OCI-LY3 (cell line): ENCODE results near the gene BUD31.
"Not testable (repeated sequence)": the region's sequence is repeated elsewhere in the genome, so short reads cannot be mapped to it uniquely, and the experiment has no call there.

ENCODE experiments used
- H2AFZ ChIP-seq: fragments of 200-600, 300-600 bp; shearing (Covaris generic); 2 replicates; pipeline ENCODE4 v1.6.0; 2014; ENCODE audit warnings: antibody characterized with exemption, low read depth, low read length
- H3K27ac ChIP-seq: fragments of 200-600, 300-600 bp; sonication (generic); 2 replicates; pipeline ENCODE4 v1.5.1; 2014; ENCODE audit warnings: mild to moderate bottlenecking, low read length, moderate library complexity, mixed read lengths
- H3K27me3 ChIP-seq: fragments of 200-600, 300-600 bp; sonication (generic); 2 replicates; pipeline ENCODE4 v1.6.1; 2014; ENCODE audit warnings: low read depth, low read length, mixed read lengths
- H3K36me3 ChIP-seq: fragments of 200-600, 300-600 bp; sonication (generic); replicated peaks from 2 replicates; pipeline ENCODE3; 2014; ENCODE audit warnings: low read depth, low read length, mixed read lengths
- H3K4me1 ChIP-seq: fragments of 300-600, 200-600 bp; sonication (generic); 2 replicates; pipeline ENCODE4 v1.6.1; 2014; ENCODE audit warnings: low read length, mixed read lengths
- H3K4me2 ChIP-seq: fragments of 200-600, 300-600 bp; sonication (generic); 2 replicates; pipeline ENCODE4 v1.6.1; 2014; ENCODE audit warnings: low read length, mixed read lengths
- H3K4me3 ChIP-seq: fragments of 300-600, 200-600 bp; sonication (generic); 2 replicates; pipeline ENCODE4 v1.5.1; 2014; ENCODE audit warnings: antibody characterized with exemption, mild to moderate bottlenecking, low read length, moderate library complexity
- H3K79me2 ChIP-seq: fragments of 300-600, 200-600 bp; shearing (Covaris generic); 2 replicates; pipeline ENCODE4 v1.6.1; 2014; ENCODE audit warnings: mild to moderate bottlenecking, low read length, mixed read lengths
- H3K9ac ChIP-seq: fragments of 300-600, 200-600 bp; shearing (Covaris generic); 2 replicates; pipeline ENCODE4 v1.6.0; 2014; ENCODE audit warnings: mild to moderate bottlenecking, low read length, moderate library complexity
- H3K9me3 ChIP-seq: fragments of 200-600, 300-600 bp; shearing (Covaris generic); 2 replicates; pipeline ENCODE4 v1.6.1; 2014; ENCODE audit warnings: low read length, mixed read lengths; ENCODE audit not compliant: insufficient read depth
- H4K20me1 ChIP-seq: fragments of 200-600, 300-600 bp; sonication (generic); 2 replicates; pipeline ENCODE4 v1.6.1; 2016; ENCODE audit warnings: low read length, mixed read lengths; ENCODE audit not compliant: insufficient read depth
- EZH2phosphoT487 ChIP-seq: fragments of 200-600 bp; shearing (Covaris generic); IDR thresholded peaks from 2 replicates; pipeline ENCODE4 v1.6.1; 2018; ENCODE audit warnings: antibody characterized with exemption, mixed run types, low read depth
- TF ChIP-seq, protein P1 (sequence below): fragments of 200-600, 300-600 bp; sonication (generic); IDR thresholded peaks from 2 replicates; pipeline ENCODE4 v1.5.1; 2014; ENCODE audit warnings: antibody characterized with exemption, low read length, low read depth

The BUD31 gene

DNA sequence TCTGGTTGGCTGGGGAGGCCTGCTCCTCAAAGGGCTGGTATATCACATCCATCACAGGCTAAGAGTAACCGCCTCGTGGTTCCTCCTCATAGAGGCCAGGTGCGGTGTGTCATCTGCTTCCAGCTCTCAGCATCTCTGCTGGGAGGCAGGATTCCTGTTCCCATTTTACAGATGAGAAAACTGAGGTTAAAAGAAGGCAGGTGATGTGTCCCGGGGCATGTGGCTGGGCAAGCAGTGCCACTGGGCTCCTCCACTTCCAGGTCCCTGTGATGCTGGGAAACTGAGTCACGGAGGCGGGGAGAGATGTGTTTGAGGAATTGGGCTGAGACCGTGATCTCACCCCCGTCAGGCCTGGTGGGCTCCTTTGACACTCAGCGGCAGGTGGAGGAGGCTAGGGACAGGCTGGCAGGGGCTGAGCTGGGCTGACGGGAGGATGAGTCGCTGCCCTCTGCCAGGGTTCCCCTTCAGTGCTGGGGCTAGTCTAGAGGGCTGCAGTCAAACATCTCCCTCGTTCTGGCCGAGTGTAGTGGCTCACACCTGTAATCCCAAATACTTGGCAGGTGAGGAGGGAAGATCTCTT lies 24.9 kb upstream of the BUD31 start:
- Histone ChIP-seq H3K4me2 (peak overlapping the region; percentile 10; the same call in 1 of the 2 replicates), H3K4me3 (no peak overlapping the region), H3K27ac (peak overlapping the region; percentile 49), H2AFZ (no peak overlapping the region), H3K9me3 (no peaks in the 10 kb centered on the region), H4K20me1 (no peaks in the 10 kb centered on the region), H3K79me2 (peaks cover 58% of the 10 kb centered on the region), H3K4me1 (peaks cover 53% of the 10 kb centered on the region), H3K9ac (peak overlapping the region; percentile 9; the same call in 1 of the 2 replicates), H3K36me3 (peaks cover 44% of the 10 kb centered on the region), H3K27me3 (no peaks in the 10 kb centered on the region)
- no peak for TF ChIP-seq EZH2phosphoT487
- TF ChIP-seq, protein P1, sequence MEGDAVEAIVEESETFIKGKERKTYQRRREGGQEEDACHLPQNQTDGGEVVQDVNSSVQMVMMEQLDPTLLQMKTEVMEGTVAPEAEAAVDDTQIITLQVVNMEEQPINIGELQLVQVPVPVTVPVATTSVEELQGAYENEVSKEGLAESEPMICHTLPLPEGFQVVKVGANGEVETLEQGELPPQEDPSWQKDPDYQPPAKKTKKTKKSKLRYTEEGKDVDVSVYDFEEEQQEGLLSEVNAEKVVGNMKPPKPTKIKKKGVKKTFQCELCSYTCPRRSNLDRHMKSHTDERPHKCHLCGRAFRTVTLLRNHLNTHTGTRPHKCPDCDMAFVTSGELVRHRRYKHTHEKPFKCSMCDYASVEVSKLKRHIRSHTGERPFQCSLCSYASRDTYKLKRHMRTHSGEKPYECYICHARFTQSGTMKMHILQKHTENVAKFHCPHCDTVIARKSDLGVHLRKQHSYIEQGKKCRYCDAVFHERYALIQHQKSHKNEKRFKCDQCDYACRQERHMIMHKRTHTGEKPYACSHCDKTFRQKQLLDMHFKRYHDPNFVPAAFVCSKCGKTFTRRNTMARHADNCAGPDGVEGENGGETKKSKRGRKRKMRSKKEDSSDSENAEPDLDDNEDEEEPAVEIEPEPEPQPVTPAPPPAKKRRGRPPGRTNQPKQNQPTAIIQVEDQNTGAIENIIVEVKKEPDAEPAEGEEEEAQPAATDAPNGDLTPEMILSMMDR, result no peak

DNA sequence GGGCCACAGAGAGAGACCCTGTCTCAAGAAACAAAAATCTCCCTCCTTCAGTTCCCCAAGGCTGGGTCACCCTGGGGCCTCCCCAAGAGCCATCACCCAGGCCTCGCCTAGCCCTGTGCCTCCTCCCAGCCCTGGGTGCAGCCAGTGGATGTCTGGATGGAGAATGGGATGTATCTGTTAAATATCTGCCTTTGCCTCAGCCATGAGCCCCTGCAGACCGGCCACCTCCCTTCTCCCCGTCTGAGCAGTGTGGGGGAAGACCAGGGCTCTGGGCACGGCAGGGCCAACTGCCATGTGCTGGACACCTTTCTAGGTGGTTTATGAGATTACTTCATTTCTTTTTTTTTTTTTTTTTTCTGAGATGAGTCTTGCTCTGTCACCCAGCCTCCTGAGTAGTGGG lies 24.2 kb upstream of the BUD31 start:
- Histone ChIP-seq H2AFZ (no peak overlapping the region), H3K4me1 (peaks cover 47% of the 10 kb centered on the region), H3K27ac (peak overlapping the region; percentile 49), H4K20me1 (no peaks in the 10 kb centered on the region), H3K4me2 (peak overlapping the region; percentile 10; the same call in 1 of the 2 replicates), H3K4me3 (no peak overlapping the region), H3K27me3 (no peaks in the 10 kb centered on the region), H3K79me2 (peaks cover 52% of the 10 kb centered on the region), H3K9ac (peak overlapping the region; percentile 9; the same call in 1 of the 2 replicates), H3K9me3 (no peaks in the 10 kb centered on the region), H3K36me3 (peaks cover 47% of the 10 kb centered on the region)
- TF ChIP-seq, protein P1, result no peak
- no peak for TF ChIP-seq EZH2phosphoT487

DNA sequence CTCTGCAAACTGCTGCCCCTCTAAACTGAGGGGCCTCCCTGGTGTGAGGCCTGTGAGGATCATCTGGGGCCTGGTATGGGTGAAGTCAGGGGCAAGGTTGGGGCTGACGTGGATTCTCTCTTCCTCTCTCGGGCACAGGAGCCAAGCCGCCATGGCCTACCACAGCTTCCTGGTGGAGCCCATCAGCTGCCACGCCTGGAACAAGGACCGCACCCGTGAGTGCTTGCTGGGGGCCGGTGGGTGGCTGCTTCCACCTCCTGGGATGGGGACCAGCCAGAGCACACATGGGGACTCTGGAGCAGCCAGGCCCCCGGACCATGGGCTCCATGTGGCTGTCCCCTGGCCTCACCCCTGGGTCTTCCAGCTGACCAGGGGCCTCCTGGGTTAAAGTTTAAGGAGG lies 23.2 kb upstream of the BUD31 start:
- Histone ChIP-seq H3K36me3 (peaks cover 50% of the 10 kb centered on the region), H3K4me2 (no peak overlapping the region), H2AFZ (no peak overlapping the region), H3K4me3 (no peak overlapping the region), H3K27ac (peak overlapping the region; percentile 60), H3K4me1 (peaks cover 39% of the 10 kb centered on the region), H3K27me3 (no peaks in the 10 kb centered on the region), H3K9ac (no peak overlapping the region), H3K79me2 (peaks cover 45% of the 10 kb centered on the region), H4K20me1 (no peaks in the 10 kb centered on the region), H3K9me3 (no peaks in the 10 kb centered on the region)
- TF ChIP-seq, protein P1, result no peak
- TF ChIP-seq EZH2phosphoT487, result no peak

DNA sequence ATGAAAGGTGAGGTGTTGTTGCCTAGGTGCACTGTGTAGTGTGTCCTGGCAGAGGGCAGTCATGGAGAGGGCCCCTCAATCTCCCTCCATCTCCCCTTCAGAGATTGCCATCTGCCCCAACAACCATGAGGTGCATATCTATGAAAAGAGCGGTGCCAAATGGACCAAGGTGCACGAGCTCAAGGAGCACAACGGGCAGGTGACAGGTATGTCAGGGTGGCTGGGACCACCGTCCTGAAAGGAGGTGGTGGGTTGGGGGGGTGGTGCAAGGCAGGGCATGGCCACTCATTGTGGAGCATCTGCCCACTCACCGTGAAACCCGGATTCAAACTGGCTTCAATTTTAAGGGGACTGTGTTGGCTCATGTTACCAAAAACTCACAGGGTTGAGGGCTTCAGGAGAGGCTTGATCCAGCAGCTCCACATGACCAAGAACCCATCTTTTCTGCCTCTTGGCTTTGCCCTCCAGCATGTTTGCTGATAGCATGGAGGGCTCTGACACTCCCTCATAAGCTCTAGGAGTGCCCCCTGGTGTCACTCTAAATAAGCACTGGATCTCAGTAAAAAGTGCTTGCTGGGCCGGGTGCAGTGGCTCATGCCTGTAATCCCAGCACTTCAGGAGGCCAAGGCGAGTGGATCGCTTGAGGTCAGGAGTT lies 22.1 kb upstream of the BUD31 start:
- Histone ChIP-seq H3K79me2 (peaks cover 35% of the 10 kb centered on the region), H4K20me1 (no peaks in the 10 kb centered on the region), H3K9me3 (no peaks in the 10 kb centered on the region), H3K27ac (no peak overlapping the region), H3K27me3 (no peaks in the 10 kb centered on the region), H3K4me3 (no peak overlapping the region), H3K4me2 (no peak overlapping the region), H2AFZ (no peak overlapping the region), H3K9ac (no peak overlapping the region), H3K36me3 (peaks cover 50% of the 10 kb centered on the region), H3K4me1 (peaks cover 28% of the 10 kb centered on the region)
- TF ChIP-seq, protein P1, result peak; percentile 52
- TF ChIP-seq EZH2phosphoT487, result no peak

DNA sequence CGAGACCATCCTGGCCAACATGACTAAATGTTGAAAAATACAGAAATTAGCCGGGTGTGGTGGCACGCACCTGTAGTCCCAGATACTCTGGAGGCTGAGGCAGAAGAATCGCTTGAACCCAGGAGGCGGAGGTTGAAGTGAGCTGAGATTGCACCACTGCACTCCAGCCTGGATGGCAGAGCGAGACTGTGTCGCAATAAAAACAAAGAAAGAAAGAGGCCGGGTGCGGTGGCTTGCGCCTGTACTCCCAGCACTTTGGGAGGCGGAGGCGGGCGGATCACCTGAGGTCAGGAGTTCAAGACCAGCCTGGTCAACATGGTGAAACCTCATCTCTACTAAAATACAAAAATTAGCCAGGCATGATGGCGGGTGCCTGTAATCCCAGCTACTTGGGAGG lies 21.5 kb upstream of the BUD31 start:
- H4K20me1 ChIP-seq, H2AFZ ChIP-seq, H3K9me3 ChIP-seq, H3K4me2 ChIP-seq, H3K9ac ChIP-seq, H3K27ac ChIP-seq, H3K27me3 ChIP-seq, H3K4me3 ChIP-seq: not testable (repeated sequence)
- Histone ChIP-seq H3K4me1 (peaks cover 28% of the 10 kb centered on the region), H3K36me3 (peaks cover 50% of the 10 kb centered on the region), H3K79me2 (peaks cover 30% of the 10 kb centered on the region)
